Upper lobe of left lung (tissue), 6 donors: ENCODE results near the gene TGIF1. TPM values are rescaled to one million over a fixed set of nuclear protein-coding genes. Genes with fewer than 3 reads are reported as not detected.

Experiments
- ATAC-seq, 2 donors: fragments of 200-7000 bp; cut with Tn5 transposase; one replicate each; pipeline ENCODE4 v1.9.1; 2022; ENCODE audit warnings: mild to moderate bottlenecking in 2 of 2, moderate library complexity in 2 of 2; ENCODE audit not compliant: low FRiP score in 2 of 2
- DNase-seq, 2 donors: peaks; one replicate each; pipeline ENCODE4 v3.0.0-alpha.2; 2019 to 2020
- H3K27ac ChIP-seq, 4 donors: fragments of 200-600 bp; sonication (generic); one replicate each; pipeline ENCODE4 v1.5.1; 2016 to 2019
- H3K27me3 ChIP-seq, 4 donors: fragments of 200-600 bp; sonication (generic); one replicate each; pipeline ENCODE4 v1.5.1; 2017 to 2019
- H3K36me3 ChIP-seq, 4 donors: fragments of 200-600 bp; sonication (generic); one replicate each; pipeline ENCODE4 v1.5.1; 2016 to 2019
- H3K4me1 ChIP-seq, 4 donors: fragments of 200-600 bp; sonication (generic); one replicate each; pipeline ENCODE4 v1.5.1; 2018 to 2019
- H3K4me3 ChIP-seq, 4 donors: fragments of 200-600 bp; sonication (generic); one replicate each; pipeline ENCODE4 v1.5.1; 2017 to 2019; ENCODE audit warnings: mild to moderate bottlenecking in 2 of 4, moderate library complexity in 1 of 4
- H3K9me3 ChIP-seq, 4 donors: fragments of 200-600 bp; sonication (generic); one replicate each; pipeline ENCODE4 v1.5.1; 2018 to 2019
- EP300 ChIP-seq, 4 donors: sonication (generic); formaldehyde crosslinking; IDR thresholded peaks; one replicate each; pipeline ENCODE4 v1.5.1; 2017; ENCODE audit warnings: antibody characterized with exemption in 4 of 4, control low read depth in 2 of 4
- POLR2A ChIP-seq, 4 donors: fragments of 450-650 bp; IDR thresholded peaks; one replicate each; pipeline ENCODE4 v1.5.1; 2016 to 2017; ENCODE audit warnings: antibody characterized with exemption in 4 of 4, mild to moderate bottlenecking in 2 of 4
- POLR2AphosphoS5 ChIP-seq, 2 donors: sonication (generic); formaldehyde crosslinking; IDR thresholded peaks; one replicate each; pipeline ENCODE4 v1.5.1; 2017; ENCODE audit warnings: antibody characterized with exemption in 2 of 2
- WGBS, 2 donors: methylation state at CpG; one replicate each; pipeline ENCODE4 v1.1.5; 2017 to 2018; 5-methylcytosine and 5-hydroxymethylcytosine counted together
- total RNA-seq, 6 donors: library from RNA; depleted of rRNA in 4 of 6; stranded (reverse); fragments of >200 nt in 4 of 6; gene quantifications; one replicate each; pipeline versions ENCODE4 v1.1.0 to v1.2.1, GENCODE V29; 2016 to 2021
- TF ChIP-seq, protein P1 (sequence below), 6 experiments: fragments of 450-650 bp in 4 of 6; fragments of 200-600 bp in 2 of 6; sonication (generic) in 2 of 6; IDR thresholded peaks; one replicate each; pipeline ENCODE4 v1.5.1; 2016 to 2019; ENCODE audit warnings: antibody characterized with exemption in 6 of 6
- donor health status: DM: no; HTN: no; CAD: no; lungs with moderate emphysema.
- donor health status: DM: no; HTN: yes; CAD: no; lungs with severe emphysema.

TGIF1 gene
- total RNA-seq, 6 donors from 2014 or later = 55.8 to 87.0 (median 64.8) TPM

DNA sequence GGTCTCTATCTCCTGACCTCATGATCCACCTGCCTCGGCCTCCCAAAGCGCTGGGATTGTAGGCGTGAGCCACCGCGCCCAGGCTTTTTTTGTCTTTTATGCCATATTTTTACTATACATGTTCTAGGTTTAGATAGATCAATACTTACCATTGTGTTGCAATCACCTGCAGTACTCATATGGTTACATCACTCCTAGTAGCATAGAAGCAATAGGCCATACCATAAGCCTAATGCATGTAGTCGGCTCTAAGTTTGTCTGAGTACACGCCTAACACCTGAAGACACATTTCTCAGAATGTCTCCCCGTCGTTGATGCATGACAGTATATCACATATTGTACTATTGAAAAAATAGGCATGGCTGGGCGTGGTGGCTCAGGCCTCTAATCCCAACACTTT, 27.1 kb upstream of the TGIF1 start:
- whole genome bisulfite sequencing, 2 donors = 97 to 98% methylated on average over 10 of the region's 10 CpGs
- TF ChIP-seq POLR2AphosphoS5 (IDR thresholded peaks at IDR 0.05) (no peak), POLR2A (IDR thresholded peaks at IDR 0.05) (no peak), EP300 (IDR thresholded peaks at IDR 0.05) (no peak)
- TF ChIP-seq, protein P1, sequence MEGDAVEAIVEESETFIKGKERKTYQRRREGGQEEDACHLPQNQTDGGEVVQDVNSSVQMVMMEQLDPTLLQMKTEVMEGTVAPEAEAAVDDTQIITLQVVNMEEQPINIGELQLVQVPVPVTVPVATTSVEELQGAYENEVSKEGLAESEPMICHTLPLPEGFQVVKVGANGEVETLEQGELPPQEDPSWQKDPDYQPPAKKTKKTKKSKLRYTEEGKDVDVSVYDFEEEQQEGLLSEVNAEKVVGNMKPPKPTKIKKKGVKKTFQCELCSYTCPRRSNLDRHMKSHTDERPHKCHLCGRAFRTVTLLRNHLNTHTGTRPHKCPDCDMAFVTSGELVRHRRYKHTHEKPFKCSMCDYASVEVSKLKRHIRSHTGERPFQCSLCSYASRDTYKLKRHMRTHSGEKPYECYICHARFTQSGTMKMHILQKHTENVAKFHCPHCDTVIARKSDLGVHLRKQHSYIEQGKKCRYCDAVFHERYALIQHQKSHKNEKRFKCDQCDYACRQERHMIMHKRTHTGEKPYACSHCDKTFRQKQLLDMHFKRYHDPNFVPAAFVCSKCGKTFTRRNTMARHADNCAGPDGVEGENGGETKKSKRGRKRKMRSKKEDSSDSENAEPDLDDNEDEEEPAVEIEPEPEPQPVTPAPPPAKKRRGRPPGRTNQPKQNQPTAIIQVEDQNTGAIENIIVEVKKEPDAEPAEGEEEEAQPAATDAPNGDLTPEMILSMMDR (IDR thresholded peaks at IDR 0.05) = no peak

DNA sequence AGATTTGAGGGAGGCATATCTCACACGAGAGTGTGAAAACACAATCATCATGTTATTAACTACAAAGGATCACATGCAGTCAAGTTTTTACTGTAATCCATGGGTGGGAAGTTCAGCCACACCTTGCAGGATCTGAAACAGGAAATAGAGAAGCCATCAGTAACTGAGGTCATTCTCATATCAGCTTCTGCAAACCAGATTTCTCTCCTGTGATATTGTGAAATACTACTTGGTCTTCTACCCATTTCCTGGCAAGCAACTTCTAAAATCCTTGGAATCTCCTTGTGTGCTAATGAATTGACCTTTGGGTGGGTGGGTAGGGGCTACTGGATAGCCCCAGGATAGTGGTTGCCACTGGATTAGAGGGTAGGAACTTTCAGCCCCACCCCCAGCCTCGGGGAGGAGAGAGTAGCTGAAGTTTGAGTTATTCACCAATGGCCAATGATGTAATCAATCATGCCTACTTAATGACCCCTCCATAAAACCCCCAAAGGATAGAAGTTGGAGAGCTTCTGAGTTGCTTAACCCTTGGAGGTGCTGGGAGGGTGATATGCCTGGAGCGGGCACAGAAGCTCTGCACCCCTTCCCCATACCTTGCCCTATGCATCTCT, 25.6 kb upstream of the TGIF1 start:
- Histone ChIP-seq H3K9me3 (no peaks in the 10 kb centered on the region), H3K4me1 (no peaks in the 10 kb centered on the region), H3K4me3 (no peak overlapping the region), H3K27ac (no peak overlapping the region), H3K27me3 (no peaks in the 10 kb centered on the region), H3K36me3 (no peaks in the 10 kb centered on the region)
- WGBS, 2 donors = 52 to 63% methylated on average over 3 of the region's 3 CpGs
- TF ChIP-seq POLR2AphosphoS5 (IDR thresholded peaks at IDR 0.05) (no peak), POLR2A (IDR thresholded peaks at IDR 0.05) (no peak), EP300 (IDR thresholded peaks at IDR 0.05) (no peak)
- TF ChIP-seq, protein P1 (IDR thresholded peaks at IDR 0.05) = no peak
- ATAC-seq = no peak
- no peak for DNase-seq

More for the DNA sequence above, 27.1 kb upstream of the TGIF1 start:
- H3K36me3 ChIP-seq = no peaks in the 10 kb centered on the region
- H3K4me1 ChIP-seq = no peaks in the 10 kb centered on the region
- DNase-seq (no peak), ATAC-seq (no peak)
- H3K27ac ChIP-seq = no peak overlapping the region
- H3K4me3 ChIP-seq = no peak overlapping the region
- no peaks in the 10 kb centered on the region for H3K27me3 ChIP-seq
- H3K9me3 ChIP-seq = no peaks in the 10 kb centered on the region

DNA sequence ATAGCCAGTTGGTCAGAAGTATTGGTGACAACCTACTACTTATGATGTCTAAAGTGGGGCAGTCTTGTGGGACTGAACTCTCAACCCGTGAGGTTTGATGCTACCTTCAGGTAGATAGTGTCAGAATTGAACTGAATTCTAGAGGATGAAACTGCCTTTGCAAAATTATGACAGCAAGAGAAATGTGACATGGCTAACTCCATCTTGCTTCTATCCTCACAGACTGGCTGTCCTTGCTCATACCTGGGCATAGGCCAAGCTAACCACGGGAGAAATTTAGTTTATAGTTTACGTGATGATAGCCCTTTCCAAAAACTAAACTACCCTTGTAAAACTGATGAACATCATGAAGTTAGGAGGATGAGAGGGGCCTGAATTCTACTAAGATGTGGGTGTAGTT, 24.9 kb upstream of the TGIF1 start:
- no peak for TF ChIP-seq POLR2A (IDR thresholded peaks at IDR 0.05)
- TF ChIP-seq POLR2AphosphoS5 (IDR thresholded peaks at IDR 0.05) = no peak
- TF ChIP-seq, protein P1 (IDR thresholded peaks at IDR 0.05) = no peak
- no peak for TF ChIP-seq EP300 (IDR thresholded peaks at IDR 0.05)
- no peaks in the 10 kb centered on the region for H3K4me1 ChIP-seq
- ATAC-seq = no peak
- H3K27me3 ChIP-seq = no peaks in the 10 kb centered on the region
- no peak overlapping the region for H3K27ac ChIP-seq
- no peaks in the 10 kb centered on the region for H3K9me3 ChIP-seq
- 91 to 94% methylated on average over 3 of the region's 3 CpGs for WGBS, 2 donors
- DNase-seq = no peak
- no peak overlapping the region for H3K4me3 ChIP-seq
- H3K36me3 ChIP-seq = no peaks in the 10 kb centered on the region

DNA sequence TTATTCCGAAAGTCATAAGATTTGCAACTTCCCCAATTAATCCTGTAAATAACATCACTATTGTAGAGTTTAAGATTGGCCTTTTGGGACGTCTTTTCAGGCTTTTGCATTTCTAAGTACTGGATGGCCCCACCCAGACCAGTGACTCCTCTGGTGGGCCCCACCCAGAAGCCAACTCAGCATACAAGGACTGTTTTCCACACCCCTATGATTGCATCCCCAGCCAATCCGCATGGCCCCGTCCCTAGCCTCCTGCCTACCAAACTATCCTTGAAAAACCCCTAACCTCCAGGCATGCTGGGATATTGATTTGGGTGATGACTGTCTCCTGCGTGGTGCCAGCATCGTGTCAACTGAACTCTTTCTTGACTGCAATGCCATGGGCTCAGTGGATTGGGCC, 24.5 kb upstream of the TGIF1 start:
- no peak overlapping the region for H3K4me3 ChIP-seq
- H3K27me3 ChIP-seq = no peaks in the 10 kb centered on the region
- DNase-seq = no peak
- peak in 1 of 2 donors; percentile 34 for ATAC-seq
- no peaks in the 10 kb centered on the region for H3K4me1 ChIP-seq
- H3K27ac ChIP-seq = no peak overlapping the region
- WGBS, 2 donors = 88 to 97% methylated on average over 6 of the region's 6 CpGs
- no peaks in the 10 kb centered on the region for H3K36me3 ChIP-seq
- TF ChIP-seq POLR2AphosphoS5 (IDR thresholded peaks at IDR 0.05) (no peak), POLR2A (IDR thresholded peaks at IDR 0.05) (no peak), EP300 (IDR thresholded peaks at IDR 0.05) (no peak)
- TF ChIP-seq, protein P1 (IDR thresholded peaks at IDR 0.05) = no peak
- H3K9me3 ChIP-seq = no peaks in the 10 kb centered on the region

DNA sequence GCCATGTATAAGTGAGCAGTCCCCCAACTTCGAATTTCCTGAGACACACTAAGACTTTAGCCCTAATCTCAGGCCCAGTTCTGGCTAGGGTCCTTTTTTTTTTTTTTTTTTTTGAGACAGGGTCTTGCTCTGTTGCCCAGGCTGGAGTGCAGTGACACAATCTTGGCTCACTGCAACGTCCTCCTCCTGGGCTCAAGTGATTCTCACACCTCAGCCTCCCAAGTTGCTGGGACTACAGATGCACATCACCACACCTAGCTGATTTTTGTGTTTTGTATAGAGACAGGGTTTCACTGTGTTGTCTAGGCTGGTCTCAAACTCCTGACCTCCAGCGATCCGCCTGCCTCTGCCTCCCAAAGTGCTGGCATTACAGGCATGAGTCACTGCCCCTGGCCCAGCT, 23.9 kb upstream of the TGIF1 start:
- Histone ChIP-seq H3K4me1 (no peaks in the 10 kb centered on the region), H3K27ac (no peak overlapping the region), H3K27me3 (no peaks in the 10 kb centered on the region), H3K9me3 (no peaks in the 10 kb centered on the region), H3K36me3 (no peaks in the 10 kb centered on the region), H3K4me3 (no peak overlapping the region)
- WGBS, 2 donors = 85 to 94% methylated on average over 4 of the region's 4 CpGs
- DNase-seq = no peak
- ATAC-seq = no peak
- TF ChIP-seq EP300 (IDR thresholded peaks at IDR 0.05) = no peak
- TF ChIP-seq POLR2A (IDR thresholded peaks at IDR 0.05) = no peak
- TF ChIP-seq, protein P1 (IDR thresholded peaks at IDR 0.05) = no peak
- TF ChIP-seq POLR2AphosphoS5 (IDR thresholded peaks at IDR 0.05) = no peak
